ENCODE data around the gene ATP13A1.

DNA sequence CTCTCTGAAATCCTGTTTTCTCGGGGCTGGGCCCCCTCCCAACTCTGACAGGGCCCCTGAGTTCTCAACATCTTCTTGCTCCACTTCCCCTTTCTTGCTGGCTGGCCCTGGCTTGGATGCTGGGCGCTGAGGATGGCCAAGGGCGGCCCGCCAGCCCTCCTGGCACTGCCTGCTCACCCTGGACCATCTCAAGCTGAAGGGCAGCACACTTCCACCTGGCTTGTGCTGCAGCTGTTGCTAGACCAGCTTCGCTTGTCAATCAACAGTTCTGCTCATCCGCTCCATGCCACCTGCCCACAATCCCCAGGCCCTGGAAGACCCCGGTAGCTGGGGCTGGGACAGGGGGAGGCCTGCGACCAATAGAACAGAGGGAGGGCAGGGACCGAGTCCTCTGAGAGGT, 13.1 kb downstream of the ATP13A1 start:
- TF ChIP-seq EZH2phosphoT487 (IDR thresholded peaks at IDR 0.05; ENCODE audit: borderline replicate concordance, low read depth), result no peak
- no peak for TF ChIP-seq MXI1 (IDR thresholded peaks at IDR 0.05; ENCODE audit: low read depth, low read length)
- TF ChIP-seq, protein P1, sequence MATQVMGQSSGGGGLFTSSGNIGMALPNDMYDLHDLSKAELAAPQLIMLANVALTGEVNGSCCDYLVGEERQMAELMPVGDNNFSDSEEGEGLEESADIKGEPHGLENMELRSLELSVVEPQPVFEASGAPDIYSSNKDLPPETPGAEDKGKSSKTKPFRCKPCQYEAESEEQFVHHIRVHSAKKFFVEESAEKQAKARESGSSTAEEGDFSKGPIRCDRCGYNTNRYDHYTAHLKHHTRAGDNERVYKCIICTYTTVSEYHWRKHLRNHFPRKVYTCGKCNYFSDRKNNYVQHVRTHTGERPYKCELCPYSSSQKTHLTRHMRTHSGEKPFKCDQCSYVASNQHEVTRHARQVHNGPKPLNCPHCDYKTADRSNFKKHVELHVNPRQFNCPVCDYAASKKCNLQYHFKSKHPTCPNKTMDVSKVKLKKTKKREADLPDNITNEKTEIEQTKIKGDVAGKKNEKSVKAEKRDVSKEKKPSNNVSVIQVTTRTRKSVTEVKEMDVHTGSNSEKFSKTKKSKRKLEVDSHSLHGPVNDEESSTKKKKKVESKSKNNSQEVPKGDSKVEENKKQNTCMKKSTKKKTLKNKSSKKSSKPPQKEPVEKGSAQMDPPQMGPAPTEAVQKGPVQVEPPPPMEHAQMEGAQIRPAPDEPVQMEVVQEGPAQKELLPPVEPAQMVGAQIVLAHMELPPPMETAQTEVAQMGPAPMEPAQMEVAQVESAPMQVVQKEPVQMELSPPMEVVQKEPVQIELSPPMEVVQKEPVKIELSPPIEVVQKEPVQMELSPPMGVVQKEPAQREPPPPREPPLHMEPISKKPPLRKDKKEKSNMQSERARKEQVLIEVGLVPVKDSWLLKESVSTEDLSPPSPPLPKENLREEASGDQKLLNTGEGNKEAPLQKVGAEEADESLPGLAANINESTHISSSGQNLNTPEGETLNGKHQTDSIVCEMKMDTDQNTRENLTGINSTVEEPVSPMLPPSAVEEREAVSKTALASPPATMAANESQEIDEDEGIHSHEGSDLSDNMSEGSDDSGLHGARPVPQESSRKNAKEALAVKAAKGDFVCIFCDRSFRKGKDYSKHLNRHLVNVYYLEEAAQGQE (IDR thresholded peaks at IDR 0.05; ENCODE audit: low read depth, low read length), result no peak
- TF ChIP-seq, protein P2, sequence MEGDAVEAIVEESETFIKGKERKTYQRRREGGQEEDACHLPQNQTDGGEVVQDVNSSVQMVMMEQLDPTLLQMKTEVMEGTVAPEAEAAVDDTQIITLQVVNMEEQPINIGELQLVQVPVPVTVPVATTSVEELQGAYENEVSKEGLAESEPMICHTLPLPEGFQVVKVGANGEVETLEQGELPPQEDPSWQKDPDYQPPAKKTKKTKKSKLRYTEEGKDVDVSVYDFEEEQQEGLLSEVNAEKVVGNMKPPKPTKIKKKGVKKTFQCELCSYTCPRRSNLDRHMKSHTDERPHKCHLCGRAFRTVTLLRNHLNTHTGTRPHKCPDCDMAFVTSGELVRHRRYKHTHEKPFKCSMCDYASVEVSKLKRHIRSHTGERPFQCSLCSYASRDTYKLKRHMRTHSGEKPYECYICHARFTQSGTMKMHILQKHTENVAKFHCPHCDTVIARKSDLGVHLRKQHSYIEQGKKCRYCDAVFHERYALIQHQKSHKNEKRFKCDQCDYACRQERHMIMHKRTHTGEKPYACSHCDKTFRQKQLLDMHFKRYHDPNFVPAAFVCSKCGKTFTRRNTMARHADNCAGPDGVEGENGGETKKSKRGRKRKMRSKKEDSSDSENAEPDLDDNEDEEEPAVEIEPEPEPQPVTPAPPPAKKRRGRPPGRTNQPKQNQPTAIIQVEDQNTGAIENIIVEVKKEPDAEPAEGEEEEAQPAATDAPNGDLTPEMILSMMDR (IDR thresholded peaks at IDR 0.05), result no peak
- TF ChIP-seq TEAD4 (IDR thresholded peaks at IDR 0.05; ENCODE audit: borderline replicate concordance, insufficient read depth), result no peak
- TF ChIP-seq RAD21 (IDR thresholded peaks at IDR 0.05; ENCODE audit: low read length), result no peak
- TF ChIP-seq, protein P3, sequence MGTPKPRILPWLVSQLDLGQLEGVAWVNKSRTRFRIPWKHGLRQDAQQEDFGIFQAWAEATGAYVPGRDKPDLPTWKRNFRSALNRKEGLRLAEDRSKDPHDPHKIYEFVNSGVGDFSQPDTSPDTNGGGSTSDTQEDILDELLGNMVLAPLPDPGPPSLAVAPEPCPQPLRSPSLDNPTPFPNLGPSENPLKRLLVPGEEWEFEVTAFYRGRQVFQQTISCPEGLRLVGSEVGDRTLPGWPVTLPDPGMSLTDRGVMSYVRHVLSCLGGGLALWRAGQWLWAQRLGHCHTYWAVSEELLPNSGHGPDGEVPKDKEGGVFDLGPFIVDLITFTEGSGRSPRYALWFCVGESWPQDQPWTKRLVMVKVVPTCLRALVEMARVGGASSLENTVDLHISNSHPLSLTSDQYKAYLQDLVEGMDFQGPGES (IDR thresholded peaks at IDR 0.05; ENCODE audit: low read depth, low read length), result no peak
